ENCODE data around the gene MDGA2.
A peak's percentile ranks its signal among the peaks of the same experiment; 100 is the strongest.
"Not testable (repeated sequence)": the region's sequence is repeated elsewhere in the genome, so short reads cannot be mapped to it uniquely, and the experiment has no call there.

The MDGA2 gene

DNA sequence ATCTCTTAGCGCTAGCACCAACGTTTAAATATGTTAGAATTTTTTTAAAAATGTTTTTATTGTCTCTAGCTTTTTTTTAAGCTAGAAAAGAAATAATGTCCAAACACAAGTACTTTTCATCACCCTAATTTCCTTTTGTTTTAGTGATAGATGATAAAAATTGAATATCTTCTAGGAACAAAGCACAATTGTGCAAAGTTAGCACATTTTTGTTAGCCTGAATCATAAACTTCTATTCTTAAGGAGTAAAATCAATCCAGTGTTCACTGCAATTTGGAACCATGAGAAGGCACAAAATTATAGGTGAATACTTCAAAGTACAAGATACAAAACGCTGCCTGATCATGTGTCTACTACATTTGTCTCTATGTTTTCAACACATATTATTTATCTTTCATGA lies 615.4 kb downstream of the MDGA2 start:
- no peak for DNase-seq

DNA sequence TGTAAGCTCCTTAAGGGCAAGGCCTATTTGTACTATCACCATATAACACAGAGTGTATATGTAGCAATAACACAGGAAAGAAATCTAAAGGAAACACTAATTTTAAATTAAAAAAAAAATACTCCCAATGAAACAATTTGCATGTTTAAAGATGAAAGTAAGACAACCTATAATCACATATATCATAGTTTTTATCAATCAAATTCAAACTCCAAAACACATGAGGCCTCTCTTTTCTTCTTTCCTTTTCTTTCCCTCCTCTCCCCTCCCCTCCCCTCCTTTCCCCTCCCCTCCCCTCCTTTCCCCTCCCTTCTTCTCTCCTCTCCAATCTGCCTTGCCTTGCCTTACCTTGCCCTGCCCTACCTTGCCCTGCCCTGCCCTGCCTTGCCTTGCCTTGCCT lies 618.0 kb downstream of the MDGA2 start:
- no peak for DNase-seq

DNA sequence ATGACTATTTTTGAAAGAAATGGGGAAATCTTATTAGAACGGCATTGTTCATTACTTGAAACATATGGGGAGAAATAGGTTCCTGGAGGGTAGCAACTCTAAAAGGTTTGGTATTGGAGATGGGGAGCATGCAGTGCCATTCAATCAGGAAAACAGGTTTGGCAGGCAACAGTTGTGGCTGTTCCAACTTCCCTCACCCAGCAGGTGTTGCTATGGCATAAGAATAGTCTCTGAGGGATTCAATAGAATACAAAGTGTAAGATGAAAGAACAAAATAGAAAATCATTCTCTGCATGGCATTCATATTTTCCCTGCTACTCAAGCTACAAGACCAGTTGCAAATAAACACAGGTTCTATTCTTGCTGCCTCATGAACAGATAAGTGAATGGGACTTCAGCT lies 630.6 kb downstream of the MDGA2 start:
- peak in 1 of 2 experiments; percentile 7 for DNase-seq

DNA sequence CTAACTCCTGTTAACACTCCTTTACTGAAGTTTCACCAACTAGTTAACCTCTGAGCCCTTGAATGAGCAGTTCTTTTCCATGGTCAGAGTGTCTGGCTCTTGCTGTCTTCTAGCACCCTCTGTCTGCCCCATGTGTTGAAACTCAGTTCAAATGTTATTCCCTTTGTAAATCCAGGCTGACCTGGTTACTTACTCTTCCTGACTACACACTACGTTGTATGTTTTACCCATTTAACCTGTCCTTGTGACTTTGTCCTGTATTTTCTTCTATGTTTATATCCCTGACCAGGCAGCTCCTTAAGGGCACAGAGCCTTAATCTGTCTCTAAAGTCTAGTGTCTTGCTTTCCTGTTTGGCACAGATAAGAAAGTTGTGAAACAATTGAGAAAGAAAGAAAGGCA lies 634.9 kb downstream of the MDGA2 start:
- DNase-seq, result peak in 1 of 2 experiments; percentile 46

DNA sequence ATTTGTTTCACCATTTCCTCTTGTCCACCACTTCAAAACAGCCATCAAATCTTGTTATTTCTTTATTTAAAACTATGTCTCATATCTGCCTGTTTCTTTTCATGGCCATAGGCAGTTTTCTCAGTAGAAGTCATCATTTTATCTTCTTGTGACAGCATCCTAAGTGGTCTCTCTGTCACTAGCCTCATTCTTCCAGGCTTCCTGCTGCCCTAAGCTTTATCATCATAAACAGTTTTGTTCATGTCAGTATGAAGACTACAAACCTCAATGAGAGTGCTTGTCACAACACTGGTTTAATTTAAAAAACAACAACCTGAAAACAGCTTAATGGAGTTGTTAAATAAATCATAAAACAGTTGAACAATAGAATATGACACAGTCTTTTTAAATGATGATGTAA lies 636.1 kb downstream of the MDGA2 start:
- DNase-seq, result no peak

DNA sequence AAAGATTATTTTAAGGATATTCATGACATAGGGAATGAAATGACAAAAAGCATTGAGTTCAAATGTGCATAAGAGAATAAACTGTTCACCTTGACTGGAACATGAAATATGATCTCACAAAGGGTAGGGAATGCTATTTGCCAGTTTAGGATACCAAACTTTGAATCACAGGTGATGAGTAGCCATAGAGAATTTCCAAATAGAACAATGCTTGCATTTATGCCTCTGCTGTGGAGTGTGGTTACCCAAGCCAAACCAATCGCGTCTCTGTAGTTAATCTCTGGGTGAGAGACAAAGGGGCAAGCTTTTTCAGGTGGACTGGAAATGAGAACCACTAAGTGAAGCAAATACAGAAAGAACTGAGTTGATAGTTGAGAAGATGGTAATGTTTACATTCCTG lies 652.7 kb downstream of the MDGA2 start:
- no peak for DNase-seq

DNA sequence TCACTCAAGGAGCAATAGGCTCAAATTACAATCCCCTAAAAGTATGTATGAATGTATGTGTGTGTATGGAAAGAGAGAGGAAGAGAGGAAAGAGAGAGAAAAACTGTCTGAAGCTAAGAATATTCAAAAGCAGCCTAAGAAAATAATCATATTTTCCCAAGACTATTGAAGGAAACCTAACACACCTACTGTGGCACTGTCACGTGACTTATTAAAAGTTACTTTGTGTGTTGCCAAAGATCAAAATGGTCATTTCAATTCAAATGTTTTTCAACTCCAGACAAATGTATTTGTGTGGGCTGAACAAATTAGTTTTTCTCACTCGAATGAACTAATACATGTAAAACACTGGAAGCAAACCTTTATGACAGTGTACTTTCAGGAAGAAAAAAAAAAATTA lies 654.9 kb downstream of the MDGA2 start:
- DNase-seq, result no peak

DNA sequence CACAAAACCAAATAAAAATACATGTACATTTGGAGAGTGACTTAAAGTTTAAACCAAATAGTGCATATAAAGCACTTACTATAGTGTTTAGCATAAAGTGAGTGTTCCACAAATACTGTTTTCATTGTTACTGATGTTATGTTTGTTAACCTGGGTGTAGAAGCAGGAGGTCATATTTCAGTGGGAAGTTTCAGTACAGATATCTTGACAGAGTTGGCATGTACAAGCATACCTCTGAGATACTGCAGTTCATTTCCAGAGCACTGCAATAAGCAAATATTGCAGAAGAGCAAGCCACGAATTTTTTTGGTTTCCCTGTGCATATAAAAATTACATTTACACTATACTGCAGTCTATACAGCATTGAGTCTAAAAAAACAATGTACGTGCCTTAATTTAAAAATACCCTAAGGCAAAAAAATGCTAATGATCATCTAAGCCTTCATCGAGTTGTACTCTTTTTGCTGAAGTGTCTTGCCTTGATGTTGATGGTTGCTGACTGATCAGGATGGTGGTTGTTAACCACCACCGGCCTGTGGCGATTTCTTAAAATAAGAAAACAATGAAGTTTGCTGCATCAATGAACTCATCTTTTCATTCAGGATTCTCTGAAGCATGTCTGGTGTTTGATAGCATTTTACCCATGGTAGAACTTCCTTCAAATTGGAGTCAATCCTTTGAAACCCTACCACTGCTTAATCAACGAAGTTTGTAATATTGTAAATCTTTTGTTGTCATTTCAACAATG lies 662.7 kb downstream of the MDGA2 start:
- no peak for DNase-seq

DNA sequence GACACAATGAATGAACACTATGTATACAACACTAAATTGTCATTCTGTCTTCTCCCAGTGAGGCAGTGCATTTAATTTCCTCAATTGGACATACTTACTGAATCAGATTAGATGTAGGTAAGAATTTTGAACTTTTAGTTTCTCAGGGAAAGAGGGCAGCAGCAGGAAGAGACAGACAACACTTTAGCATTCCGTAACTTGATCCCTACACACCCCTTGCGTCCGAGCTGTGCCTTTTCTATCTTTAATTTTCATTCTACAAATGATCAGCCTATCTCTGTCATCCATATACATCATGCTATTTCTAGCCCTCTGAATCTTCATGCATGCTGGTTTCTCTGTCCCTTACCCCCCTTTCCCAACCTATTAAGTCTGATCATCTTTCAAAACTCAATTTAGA lies 665.8 kb downstream of the MDGA2 start:
- no peak for DNase-seq

DNA sequence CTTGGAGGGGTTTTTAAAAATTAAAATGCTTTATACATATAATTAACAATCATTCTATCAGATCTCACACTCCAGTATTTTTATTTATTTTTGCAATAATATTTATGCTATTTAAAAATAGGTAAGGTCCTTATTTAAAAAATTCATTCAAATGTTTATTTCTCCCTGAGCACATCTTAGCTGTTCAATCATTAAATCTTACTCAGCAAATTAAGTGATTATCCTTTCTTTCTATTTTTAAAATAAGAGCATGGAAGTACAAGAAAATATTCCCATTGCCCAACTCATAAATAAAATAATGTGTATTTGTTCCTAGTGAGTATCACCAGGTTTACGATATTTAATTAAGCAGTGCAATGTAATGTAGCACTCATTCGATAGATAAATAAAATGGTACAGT lies 666.7 kb downstream of the MDGA2 start:
- DNase-seq, result no peak

DNA sequence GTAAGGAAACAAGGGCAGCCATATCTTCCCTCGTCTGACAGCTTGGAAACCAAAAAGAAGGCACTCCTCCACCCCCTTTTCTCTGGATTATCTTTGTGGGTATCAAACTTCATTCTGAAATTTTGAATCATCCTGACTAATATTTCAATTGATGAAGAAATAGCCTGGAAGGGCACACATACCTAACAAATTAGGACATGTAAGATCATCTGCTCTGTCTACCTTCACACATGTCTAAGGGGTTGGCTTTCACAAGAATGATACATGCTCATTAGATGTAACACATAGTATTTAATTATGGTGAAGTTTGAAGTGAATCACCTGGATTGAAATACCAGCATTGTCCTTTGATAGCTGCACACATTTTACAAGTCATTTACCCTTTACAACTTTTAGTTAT lies 675.7 kb downstream of the MDGA2 start:
- no peak for DNase-seq

DNA sequence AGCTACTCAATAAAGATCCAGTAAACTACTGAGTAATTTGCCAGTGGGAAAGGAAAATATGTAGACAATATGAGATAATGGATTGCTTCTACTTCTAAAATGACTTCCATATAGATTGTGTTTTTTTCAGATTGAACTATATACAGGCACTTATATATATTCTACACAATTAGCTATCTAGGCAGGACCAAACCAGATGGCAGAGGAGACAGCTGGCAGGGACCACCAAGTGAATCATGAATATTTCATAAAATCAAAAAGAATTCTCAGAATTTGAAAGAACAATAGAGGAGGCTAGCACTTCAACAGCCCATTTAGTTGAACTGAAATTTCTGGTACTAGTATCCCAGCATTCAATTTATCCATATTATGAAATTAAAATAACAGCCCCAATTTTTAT lies 685.8 kb downstream of the MDGA2 start:
- no peak for DNase-seq

DNA sequence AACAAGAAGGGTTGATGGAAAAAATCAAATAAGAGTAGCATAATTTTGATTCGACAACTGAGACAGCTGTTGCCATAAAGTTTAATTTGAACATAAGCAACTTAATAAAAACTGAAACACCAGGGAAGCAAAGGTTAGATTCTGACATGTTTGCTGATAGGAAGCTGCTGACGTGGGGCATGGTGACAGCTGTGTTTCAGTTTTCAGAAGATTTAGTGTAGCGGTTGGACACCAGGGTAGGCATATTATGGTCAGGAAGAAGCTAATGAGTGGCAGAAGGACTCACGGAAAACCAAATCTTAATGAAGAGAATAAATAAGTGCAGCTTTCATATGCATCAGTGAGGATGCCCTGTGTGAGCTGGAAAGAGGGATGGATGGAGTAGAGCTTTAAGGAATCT lies 687.1 kb downstream of the MDGA2 start:
- DNase-seq, result no peak

DNA sequence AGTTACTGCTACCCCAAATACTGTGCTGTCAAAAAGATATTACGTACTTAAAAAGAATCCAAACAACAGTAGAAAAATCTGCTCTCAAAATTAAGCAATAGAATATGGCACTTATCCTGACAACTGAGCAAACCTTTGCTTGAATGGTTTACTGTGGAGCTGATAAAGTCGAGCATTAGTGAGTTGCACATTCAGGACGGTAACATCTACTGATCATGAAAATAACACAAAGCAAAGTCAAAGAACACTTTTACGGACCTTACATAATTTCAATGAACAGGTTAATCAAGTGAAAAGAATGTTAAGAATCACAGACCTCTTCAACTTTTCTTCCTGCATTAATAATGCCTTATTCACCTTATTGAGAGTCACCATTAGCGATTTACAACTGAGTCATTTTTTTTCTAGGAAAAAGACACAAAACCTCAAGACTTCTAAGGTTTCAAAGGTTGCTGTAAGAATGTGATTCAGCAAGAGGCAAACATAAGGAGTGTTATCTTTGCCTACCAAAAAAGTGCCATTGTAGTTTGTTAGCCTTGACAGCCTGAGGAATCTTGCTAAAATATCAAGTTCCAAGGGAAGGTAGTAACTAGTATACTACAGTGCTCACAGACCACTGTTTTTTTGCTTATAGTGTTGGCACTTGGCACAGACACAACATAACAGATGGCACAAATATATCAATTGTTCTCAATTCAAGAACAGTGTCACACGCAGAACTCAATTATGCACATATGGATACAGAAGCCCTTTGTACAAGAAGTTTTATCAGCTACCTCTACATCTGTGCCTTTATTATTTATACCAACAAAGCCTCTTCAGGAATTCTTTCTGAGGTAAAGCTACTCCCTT lies 689.6 kb downstream of the MDGA2 start:
- DNase-seq, result no peak

DNA sequence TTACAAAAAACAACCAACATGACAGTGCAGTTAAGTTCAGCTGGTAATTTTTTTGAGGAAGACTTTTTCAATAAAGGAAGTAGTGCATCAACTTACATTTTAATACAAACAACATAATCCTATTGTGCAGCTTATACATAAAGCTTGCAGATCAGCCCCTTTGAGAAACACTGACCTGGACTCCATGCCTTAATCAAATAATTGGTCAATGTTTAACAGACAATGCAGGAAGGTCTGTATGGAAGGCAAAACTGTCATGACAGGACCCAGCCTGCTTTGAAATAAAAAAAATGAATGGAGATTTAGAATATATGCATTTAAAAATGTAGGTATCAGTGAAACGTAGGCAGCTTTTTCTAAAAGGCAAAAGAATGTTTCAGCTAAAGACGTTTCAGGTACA lies 702.1 kb downstream of the MDGA2 start:
- no peak for DNase-seq

DNA sequence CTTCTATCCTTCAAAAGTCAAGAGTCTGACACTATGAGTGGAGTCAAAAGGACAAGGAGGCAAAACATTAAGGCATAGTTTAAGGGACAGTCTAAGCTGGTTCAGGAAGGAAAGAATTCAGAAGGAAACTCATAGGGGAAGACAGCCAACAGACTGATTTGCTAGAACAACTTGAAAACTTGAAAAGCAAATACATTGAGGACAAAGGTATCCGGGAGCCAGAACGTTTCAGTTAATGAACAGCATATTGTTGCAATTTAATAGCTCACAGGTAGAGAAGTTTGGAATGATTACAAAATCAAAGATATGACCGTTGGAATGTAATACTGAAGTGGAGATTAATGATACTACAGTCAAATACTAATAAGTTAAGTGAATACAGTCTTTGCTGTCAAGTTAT lies 711.0 kb downstream of the MDGA2 start:
- no peak for DNase-seq

DNA sequence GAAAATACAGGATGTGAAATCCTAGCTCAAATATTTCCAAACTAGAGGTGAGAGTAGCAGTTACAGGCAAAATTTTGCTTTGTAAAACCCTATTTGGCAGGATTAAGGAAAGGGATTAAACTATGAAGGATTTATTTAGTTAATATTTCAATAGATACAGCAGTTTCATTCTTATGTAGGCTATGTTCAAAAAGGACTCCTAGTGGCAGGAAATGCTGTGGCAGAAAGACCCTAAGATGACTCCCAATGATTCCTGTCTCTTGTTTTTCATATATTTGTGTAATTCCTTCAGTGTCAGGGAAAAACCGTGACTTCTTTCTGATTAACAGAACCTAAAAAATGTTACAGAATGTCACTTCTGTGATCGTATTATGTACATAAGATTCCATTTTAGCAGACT lies 724.3 kb downstream of the MDGA2 start:
- DNase-seq, result peak in 1 of 2 experiments; percentile 5

DNA sequence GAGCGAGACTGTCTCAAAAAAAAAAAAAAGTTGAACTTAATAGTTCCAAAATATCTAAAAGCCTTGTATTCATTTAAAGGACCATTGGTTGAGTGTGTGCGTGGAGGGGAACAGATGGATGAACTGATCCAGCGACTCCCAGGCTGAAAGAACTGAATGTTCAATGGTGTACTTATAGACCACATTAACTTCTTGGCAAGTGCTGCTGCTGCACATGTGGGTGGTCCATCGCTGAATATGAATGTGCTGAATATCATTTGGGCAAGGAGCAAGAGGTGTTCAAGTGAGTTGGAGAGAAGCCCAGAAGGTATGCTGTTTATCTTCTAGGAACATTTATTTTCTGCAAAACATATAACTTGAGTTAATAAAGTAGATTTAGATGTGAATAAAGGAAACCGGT lies 734.8 kb downstream of the MDGA2 start:
- no peak for DNase-seq

DNA sequence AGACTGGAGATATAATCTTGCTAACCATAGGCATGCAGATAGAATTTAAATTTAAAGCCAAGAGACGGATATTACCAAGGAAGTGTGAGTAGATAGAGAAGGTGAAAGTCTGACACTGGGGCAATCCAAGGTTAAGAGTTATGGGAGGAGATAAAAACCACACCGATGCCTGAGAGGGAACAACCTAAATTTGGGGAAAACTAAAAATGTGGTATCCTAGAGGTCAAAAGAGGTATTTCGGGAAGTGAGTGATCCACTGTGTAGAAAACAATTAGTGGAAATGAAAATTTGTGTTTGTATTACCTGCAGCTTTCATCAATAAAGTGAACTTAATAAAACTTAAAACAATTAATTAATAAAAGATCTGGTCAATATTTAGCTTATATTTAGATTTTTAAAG lies 754.9 kb downstream of the MDGA2 start:
- no peak for DNase-seq

DNA sequence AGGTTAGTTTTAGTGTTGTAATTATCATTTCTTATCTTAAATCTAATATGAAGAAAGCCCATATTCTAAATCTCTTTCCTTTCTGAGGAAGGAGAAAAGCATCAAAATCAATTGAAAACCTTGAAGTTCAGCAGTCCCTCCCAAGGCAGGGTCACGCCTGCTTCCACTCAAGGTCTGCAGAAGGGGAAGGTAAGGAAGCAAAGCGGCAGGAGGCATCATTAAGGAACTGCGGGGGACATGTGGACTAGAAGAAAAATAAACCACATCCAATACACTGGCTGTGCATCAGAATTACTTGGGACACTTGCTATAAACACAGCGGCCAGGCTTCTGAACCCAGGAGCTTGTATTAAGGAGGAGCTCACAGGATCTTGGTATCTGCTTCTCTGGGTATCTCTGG lies 759.9 kb downstream of the MDGA2 start:
- DNase-seq, result not testable (repeated sequence)

DNA sequence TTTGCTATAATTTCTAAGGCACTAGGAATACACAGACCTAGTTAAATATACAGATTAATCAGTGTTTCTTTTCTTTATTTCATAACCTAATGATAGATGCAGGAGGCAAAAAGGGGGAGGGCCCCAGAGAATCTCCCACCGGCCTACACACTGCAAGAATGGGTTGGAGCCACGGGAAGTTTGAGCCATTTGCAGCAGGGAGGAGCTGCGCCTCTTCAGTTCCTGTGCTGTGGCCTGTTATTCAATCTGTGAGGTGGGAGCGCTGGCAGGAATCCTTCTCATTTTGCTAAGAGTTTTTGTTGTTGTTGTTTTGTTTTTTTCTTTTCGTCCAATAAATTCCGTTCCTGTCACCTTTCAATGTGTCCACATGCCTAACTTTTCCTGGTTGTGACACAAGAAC lies 772.6 kb downstream of the MDGA2 start:
- DNase-seq, result no peak

DNA sequence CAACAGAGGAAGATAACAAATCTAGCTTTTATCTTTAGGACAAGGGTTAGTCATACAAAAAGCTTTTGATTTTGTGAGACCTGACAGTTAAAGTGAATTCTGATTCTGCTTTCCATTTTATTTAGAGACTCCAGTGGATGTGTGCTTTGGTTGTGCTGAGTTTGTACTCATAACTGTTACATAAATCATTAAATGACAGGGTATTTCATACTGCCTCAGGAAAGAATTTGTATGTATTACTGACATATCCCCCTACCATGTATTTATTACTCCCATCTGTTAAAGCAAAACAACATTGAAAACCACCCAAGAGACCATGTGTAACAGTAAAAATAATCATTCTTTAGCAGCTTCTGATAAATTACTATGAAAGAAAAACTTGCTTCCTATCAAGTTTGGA lies 780.9 kb downstream of the MDGA2 start:
- DNase-seq, result no peak

DNA sequence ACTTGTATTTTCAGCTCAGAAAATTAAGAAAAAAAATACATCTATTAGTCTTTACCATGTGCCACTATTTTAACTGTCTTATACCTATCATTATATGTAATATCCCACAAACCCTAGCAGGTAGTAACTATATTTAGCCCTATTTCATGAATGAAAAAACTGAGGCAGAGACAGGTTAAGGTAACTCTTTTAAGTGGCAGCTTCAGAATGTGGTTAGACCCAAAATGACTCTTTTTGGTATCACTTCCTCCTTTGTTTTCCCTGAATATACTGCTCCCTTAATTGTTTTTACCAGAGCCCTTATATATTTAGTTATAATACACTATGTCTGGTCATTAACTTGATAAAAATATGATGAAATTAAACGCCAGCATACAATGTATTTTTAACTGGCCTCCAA lies 788.3 kb downstream of the MDGA2 start:
- DNase-seq, result no peak

DNA sequence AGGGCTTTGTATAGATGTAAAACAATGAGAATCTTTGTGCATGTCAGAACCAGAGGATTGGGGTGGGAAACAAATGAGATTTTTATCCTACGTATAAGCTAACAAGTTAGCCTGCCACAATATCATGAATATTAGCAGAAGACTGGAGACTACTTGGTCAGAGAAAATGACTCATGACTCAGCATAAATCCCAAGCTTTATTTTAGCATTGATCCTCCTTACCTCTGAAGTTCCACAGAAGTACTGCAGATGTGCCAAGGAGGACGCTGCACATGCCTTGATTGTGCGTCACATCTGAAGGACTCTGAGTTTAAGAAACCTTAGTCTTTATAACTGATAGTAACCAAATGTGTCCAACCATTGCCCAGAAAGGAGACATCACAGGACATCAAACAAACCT lies 789.8 kb downstream of the MDGA2 start:
- no peak for DNase-seq

DNA sequence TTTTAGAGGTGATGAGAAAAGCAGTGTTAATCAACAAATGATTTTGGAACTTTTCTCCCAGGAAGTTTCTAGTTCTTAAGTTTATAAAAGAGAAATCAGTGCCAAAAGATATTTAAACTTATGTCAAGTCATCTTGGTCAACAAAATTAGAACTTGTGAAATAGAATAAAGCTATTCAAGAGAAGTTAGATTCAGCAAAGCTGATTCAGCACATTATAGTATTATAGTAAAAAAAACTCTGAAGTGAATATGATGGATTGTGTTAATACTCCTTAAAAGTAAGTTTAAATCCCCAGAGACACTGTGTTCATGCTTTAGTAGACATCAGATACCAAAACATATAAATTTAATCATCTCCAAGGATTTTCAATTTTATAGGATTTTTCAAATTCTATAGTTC lies 813.7 kb downstream of the MDGA2 start:
- DNase-seq, result no peak

Data from SW 1271 (cell line).